Right ventricle myocardium inferior (tissue), 1 donor: ENCODE data around the gene SLC22A5. TPM values are rescaled to one million over a fixed set of nuclear protein-coding genes. Genes with fewer than 3 reads are reported as not detected.

Source experiments
- ATAC-seq: fragments of 200-7000 bp; cut with Tn5 transposase; one replicate; pipeline ENCODE4 v1.9.1; 2020; ENCODE audit warnings: mild to moderate bottlenecking, moderate library complexity
- DNase-seq: peaks from one replicate; pipeline ENCODE4 v3.0.0; 2021; ENCODE audit errors: missing footprints
- intact Hi-C: fragments of 100-400 bp; cut with DNase I; formaldehyde crosslinking; loops from one replicate; pipeline ENCODE4 v1.11.0; 2022
- long read RNA-seq: library from polyadenylated mRNA; unstranded; transcript quantifications from one replicate; pipeline ENCODE4 v2.0.0, GENCODE V29; 2021
- total RNA-seq: library from RNA; stranded (reverse); fragmentation: NEBNext Ultra II Directional; extraction: Animal tissue kit (Norgen Biotek cat#: 25700); gene quantifications from one replicate; pipeline ENCODE4 v1.2.1, GENCODE V29; 2021
- donor health status: DM: no; HTN: yes; CAD: no; lungs with severe emphysema.

SLC22A5 gene
- total RNA-seq = 22.3 TPM
- long read RNA-seq, transcript SLC22A5-201 (10 exons, 3,237 nt) = major isoform, 24 of 29 reads
- long read RNA-seq, partial matches to known transcripts = 0 of 29 reads
- long read RNA-seq, other reads (novel, unspliced or antisense) = 2 of 29 reads

GRCh38 chr5:132369474-132370180, at the start of gene SLC22A5:
Gene SLC22A5, plus strand, starts transcription at chr5:132369710. Its CDS starts 263 bp downstream, at chr5:132369973.
- peak; percentile 86 for DNase-seq
- peak; percentile 86 for ATAC-seq
- intact Hi-C loops = loop anchor here (2.0 to 5.0 kb wide), 2 partner anchors 75 to 97 kb away; partner anchors contain the start of gene SLC22A4

GRCh38 chr5:132319975-132320374, 49.5 kb upstream of the SLC22A5 start:
- ATAC-seq (peak; percentile 21), DNase-seq (no peak)
- intact Hi-C loops = no loop called here

DNA sequence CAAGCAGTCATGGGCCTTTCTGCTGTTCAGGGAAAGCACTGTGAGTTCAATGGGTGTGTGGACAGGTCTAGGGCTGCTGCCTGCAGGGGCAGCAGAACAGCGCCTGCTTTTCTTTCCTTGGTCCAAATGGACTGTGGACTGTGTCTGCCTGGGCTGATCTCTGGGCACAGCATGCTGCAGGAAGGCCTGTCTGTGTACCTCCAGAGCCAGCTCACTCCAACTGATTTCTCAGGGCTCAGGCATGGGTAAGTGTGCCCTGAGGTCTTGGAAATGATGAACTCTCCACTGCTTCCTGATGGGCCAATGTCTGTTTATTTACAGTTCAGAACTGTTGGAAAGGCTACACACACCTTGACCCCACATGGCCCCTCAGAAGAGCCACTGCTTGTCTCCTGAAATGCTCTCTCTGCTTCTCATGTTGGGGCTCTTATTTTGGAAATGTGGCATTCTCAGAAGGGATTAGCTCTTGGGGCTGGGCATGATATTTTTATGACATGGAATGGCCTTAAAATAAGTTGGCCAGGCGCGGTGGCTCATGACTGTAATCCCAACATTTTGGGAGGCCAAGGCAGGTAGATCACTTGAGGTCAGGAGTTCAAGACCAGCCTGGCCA, 48.3 kb upstream of the SLC22A5 start:
- DNase-seq = no peak
- intact Hi-C loops = no loop called here
- no peak for ATAC-seq

- no peak for ATAC-seq
These were observed 47.2 kb upstream of the SLC22A5 start for GRCh38 chr5:132322266-132322665.

DNA sequence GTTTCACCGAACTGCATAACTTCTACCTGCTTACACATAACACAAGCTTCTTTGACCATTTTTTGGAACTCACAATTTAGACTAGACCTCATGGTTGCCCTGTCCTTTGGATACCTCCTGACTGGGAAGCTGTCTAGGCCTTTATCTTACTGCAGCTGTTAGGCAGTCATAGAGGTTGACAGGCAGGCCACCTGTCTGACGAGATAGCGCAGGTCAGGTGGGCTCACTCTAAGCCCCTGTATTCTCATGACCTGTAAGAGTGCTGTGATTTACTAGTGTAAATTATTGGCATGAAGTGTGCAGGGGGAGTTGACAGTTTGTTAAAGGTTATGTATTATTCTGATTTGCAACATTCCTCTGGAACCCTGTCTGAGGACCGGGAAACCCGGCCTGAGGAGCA, 46.3 kb upstream of the SLC22A5 start:
- ATAC-seq (no peak), DNase-seq (no peak)
- intact Hi-C loops = no loop called here

More at GRCh38 chr5:132322266-132322665, 47.2 kb upstream of the SLC22A5 start:
- intact Hi-C loops = no loop called here
- DNase-seq = no peak

GRCh38 chr5:132325691-132326090, 43.8 kb upstream of the SLC22A5 start:
- ATAC-seq (no peak), DNase-seq (no peak)
- intact Hi-C loops = no loop called here

GRCh38 chr5:132327252-132327955, 42.1 kb upstream of the SLC22A5 start:
- ATAC-seq (no peak), DNase-seq (no peak)
- intact Hi-C loops = no loop called here

DNA sequence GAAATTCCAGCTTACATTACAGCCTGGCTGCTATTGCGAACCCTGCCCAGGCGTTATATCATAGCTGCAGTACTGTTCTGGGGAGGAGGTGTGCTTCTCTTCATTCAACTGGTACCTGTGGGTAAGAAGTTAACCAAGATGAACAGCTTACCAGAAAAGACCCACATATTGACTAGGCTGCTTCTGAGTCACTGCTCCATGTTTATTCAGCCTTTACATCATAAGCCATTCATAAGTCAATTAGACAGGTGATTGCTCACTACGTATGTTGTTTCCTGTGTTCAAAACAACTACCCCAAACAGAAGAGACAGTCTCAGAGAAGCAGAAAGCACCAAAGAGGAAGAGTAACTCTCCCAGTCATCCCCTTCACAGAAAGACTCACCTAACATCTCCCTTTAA, 34.7 kb upstream of the SLC22A5 start:
- DNase-seq = no peak
- intact Hi-C loops = no loop called here
- no peak for ATAC-seq

DNA sequence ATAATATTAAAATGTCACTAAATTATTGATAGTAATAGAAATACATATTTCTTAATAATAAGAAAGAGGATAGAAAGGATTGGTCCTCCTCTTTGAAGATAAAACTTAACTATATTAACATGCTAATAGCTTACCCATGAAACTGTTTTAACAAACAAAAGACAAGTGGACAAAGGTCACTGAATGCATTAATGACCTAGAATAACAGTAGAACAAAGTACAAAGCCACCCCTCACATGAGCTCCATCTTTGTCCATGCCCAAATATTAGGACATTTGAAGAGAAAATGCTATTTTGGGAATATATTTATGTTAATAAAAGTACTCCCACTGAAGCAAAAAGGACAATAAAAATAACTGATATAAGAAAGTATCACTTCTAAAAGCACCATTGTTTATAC, 34.1 kb upstream of the SLC22A5 start:
- DNase-seq (no peak), ATAC-seq (no peak)
- intact Hi-C loops = no loop called here

- DNase-seq = no peak
- no peak for ATAC-seq
- intact Hi-C loops = no loop called here
These were observed 30.0 kb upstream of the SLC22A5 start for GRCh38 chr5:132339502-132339901.

DNA sequence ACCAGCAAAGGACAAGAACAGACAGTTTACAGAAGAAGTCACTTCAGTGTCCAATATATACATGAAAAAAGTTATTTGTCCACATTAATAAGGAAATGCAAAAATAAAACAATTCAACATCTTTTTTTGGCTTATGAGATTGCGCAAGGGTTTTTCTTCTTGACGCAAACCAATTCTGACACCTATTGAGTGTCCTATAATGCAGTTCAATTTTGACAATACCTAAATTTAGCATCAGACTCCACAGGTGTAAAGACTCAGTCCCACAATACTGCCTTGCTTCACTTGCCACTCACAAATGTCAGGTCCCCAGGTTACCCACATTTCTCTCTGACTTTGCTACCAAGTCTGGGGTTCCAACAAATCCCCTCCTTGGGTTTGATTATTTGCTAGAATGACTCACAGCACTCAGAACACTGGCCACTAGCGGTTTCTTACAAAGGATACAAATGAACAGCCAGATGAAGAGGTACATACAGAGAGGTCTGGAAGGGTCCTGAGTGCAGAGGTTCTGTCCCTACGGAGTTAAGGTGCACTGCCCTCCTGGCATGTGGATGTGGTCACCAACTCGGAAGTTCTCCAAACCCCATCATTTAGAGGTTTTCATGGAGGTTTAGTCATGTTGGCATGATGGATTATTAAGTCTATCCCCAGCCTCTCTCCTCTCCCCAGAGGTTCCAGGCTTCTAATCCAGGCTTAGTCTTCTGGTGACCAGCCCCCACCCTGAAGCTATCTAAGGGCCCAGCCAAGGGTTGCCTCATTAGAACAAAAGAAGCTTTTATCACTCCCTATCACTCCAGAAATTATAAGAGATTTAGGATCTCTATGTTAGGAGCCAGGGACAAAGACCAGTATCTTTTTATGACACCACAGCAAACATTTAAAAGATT, 27.0 kb upstream of the SLC22A5 start:
- intact Hi-C loops = no loop called here

DNA sequence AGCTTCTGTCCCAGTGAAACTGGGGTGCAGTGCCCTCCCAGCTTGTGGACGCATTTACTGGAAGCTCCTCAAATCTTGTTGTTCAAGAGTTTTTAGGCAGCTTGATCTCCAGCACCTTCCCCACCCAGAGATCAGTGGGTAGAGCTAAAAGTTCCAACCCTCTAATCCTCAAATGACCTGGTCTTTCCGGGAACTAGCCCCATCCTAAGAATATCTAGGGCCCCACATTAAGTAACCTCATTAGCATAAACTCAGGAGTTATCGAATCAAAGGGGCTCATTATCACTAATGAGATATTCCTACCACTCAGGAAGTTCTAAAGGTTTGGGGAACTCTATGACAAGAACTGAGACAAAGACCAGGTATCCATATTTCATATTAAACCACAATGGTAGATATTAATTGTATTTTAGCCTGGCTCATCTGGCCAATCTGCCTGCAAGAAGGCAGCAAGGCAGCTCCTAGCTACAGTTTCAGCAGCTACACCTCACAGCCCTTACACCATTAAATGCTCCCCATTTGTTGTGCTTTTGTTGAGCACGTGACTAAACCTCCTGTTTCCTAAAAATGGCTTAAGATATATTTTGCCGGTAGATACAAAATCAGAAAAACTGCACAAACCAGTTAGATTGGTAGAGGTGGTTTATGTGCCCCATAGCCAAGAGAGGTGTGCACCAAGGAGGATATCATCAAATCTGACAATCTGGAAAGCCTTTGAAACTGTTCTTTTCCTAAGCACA, 24.6 kb upstream of the SLC22A5 start:
- ATAC-seq = peak; percentile 28
- intact Hi-C loops = no loop called here

More for the DNA sequence above, 27.0 kb upstream of the SLC22A5 start:
- ATAC-seq = peak; percentile 44
- DNase-seq = no peak

GRCh38 chr5:132353486-132353995, 16.0 kb upstream of the SLC22A5 start:
- DNase-seq = no peak
- no peak for ATAC-seq
- intact Hi-C loops = loop anchor here (10.0 kb wide), 1 partner anchor 139 kb away; no protein-coding TSS in a partner anchor

More for the DNA sequence above, 24.6 kb upstream of the SLC22A5 start:
- no peak for DNase-seq

- ATAC-seq = no peak
- intact Hi-C loops = loop anchor here (10.0 kb wide), 1 partner anchor 140 kb away; no protein-coding TSS in a partner anchor
- no peak for DNase-seq
These were observed 14.9 kb upstream of the SLC22A5 start for GRCh38 chr5:132354381-132355139.

DNA sequence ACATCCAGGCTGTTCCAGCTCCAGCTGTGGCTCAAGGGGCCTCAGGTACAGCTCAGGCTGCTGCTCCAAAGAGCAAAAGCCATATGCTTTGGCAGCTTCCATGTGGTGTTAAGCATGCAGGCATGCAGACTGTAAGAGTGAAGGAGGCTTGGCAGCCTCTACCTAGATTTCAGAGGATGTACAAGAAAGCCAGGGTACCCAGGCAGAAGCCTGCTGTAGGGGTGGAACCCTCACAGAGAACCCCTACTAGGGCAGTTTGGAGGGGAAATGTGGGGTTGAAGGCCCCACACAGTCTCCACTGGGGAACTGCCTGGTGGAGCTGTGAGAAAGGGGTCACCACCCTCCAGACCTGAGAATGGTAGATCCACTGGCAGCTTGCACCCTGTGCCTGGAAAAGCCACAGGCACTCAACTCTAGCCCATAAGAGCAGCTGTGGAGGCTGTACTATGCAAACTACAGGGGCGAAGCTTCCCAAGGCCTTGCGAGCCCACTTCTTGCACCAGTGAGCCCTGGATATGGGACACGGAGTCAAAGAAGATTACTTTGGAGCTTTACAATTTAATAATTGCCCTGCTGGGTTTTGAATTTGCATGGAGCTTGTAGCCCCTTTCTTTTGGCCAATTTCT, 14.3 kb upstream of the SLC22A5 start:
- DNase-seq = no peak
- no peak for ATAC-seq
- intact Hi-C loops = loop anchor here (10.0 kb wide), 1 partner anchor 140 kb away; no protein-coding TSS in a partner anchor

DNA sequence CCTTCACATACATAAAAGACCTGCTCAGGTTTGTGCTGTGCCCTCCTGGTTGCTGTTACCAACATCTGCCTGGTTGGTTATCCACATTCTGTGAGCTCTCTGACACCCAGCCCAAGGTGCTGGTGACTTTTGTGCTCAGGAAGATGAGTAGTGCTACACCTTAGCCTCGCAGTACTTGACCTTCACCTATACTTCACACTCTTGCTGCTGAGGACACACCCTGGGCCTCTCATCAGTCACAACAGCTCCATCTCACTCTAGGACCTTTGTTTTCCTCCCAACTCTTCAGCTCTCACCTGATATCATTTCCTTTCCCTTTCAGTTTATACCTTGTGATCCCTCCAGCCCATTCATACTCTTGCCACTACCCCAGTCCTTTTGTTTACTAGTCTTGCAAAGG, 10.7 kb upstream of the SLC22A5 start:
- DNase-seq (no peak), ATAC-seq (no peak)
- intact Hi-C loops = loop anchor here (10.0 kb wide), 1 partner anchor 144 kb away; no protein-coding TSS in a partner anchor
